ENCODE data around the gene XXYLT1.

The XXYLT1 gene

GRCh38 chr3:195046441-195046840 is 224.5 kb downstream of the XXYLT1 start:
- TF ChIP-seq CTCF (IDR thresholded peaks at IDR 0.05; ENCODE audit: low read depth, low read length, missing control alignments): no peak
- no peak overlapping the region for H3K4me3 ChIP-seq (replicated peaks; ENCODE audit: low read depth, low read length)
- no peak for DNase-seq (ENCODE audit: extremely low read depth, low read depth)

GRCh38 chr3:195045481-195046210 is 225.3 kb downstream of the XXYLT1 start:
- no peak overlapping the region for H3K4me3 ChIP-seq (replicated peaks; ENCODE audit: low read depth, low read length)
- no peak for TF ChIP-seq CTCF (IDR thresholded peaks at IDR 0.05; ENCODE audit: low read depth, low read length, missing control alignments)
- no peak for DNase-seq (ENCODE audit: extremely low read depth, low read depth)

GRCh38 chr3:195044411-195044810 is 226.5 kb downstream of the XXYLT1 start:
- DNase-seq (ENCODE audit: extremely low read depth, low read depth): no peak
- no peak for TF ChIP-seq CTCF (IDR thresholded peaks at IDR 0.05; ENCODE audit: low read depth, low read length, missing control alignments)
- H3K4me3 ChIP-seq (replicated peaks; ENCODE audit: low read depth, low read length): no peak overlapping the region

GRCh38 chr3:195043607-195044339 is 227.2 kb downstream of the XXYLT1 start:
- DNase-seq (ENCODE audit: extremely low read depth, low read depth): no peak
- H3K4me3 ChIP-seq (replicated peaks; ENCODE audit: low read depth, low read length): no peak overlapping the region
- TF ChIP-seq CTCF (IDR thresholded peaks at IDR 0.05; ENCODE audit: low read depth, low read length, missing control alignments): no peak

DNA sequence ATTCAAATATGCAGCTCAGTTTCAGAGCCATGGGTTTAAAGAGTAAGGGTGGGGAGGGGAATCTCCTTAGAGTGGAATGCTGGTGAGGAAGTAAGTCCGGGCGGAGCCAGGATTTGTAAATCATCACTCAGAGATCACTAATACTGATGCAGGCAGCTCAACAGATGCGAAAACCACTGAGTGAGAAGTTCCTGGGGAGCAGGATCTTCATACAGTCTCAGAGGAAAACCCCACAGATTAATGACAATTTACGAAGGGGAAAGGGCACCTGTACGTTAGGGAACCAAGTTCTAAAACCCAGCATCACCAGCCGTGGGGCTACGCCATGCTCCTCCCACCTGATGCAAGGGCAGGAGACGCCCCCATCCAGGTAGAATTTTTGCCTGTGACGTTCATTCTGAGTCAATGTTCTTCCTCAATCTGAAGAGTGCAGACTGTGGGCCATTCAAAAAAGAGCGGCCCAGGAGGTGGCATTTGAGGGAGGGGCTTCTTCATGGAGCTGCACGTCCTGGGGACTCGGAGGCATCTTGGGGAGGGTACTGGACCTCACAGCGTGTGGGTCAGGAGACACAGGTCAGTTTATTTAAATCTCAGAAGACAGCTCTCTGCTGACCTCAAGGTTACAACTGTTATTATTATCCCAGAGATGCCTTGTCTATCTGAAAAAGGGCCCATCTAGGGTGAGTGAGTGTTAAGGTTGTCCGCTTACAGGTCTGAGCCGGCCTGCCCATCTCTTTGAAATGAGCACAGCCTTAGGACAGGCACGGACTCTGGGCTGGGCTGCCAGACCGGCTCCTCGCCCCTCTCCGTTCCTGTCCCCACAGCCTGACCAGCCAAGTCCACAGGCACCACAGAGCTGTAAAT is 228.0 kb downstream of the XXYLT1 start:
- no peak for DNase-seq (ENCODE audit: extremely low read depth, low read depth)
- no peak for TF ChIP-seq CTCF (IDR thresholded peaks at IDR 0.05; ENCODE audit: low read depth, low read length, missing control alignments)
- no peak overlapping the region for H3K4me3 ChIP-seq (replicated peaks; ENCODE audit: low read depth, low read length)

- TF ChIP-seq CTCF (IDR thresholded peaks at IDR 0.05; ENCODE audit: low read depth, low read length, missing control alignments): no peak
- DNase-seq (ENCODE audit: extremely low read depth, low read depth): no peak
- no peak overlapping the region for H3K4me3 ChIP-seq (replicated peaks; ENCODE audit: low read depth, low read length)
Observed at GRCh38 chr3:195041871-195042742, 228.9 kb downstream of the XXYLT1 start.

Data from HFF-Myc (cell line).